GM19238 (cell line): Measurements from ENCODE around the gene NPM3.

Experiments
- DNase-seq: peaks from one replicate; pipeline ENCODE4 v3.0.0; 2011; ENCODE audit warnings: low spot score; ENCODE audit not compliant: insufficient read length

The NPM3 gene

DNA sequence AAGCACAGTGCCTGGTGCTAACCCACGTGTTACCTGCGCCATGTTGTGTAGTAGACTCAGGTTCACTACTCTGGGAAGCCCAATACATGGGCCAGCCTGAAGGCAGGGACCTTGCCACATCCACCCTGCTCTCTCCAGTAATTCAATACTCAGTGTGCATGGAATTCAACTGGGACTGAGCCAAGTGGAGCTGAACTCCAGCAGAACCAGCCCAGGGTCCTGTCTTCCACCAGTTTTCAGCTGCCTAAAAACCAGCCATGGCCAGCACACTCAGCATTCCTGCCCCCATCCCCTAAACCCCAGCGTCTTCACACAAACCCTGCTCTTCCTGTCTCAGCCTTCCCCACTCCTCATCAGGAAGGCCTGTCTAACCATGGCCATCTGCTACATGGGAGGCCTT, 22.7 kb downstream of the NPM3 start:
- DNase-seq: no peak

DNA sequence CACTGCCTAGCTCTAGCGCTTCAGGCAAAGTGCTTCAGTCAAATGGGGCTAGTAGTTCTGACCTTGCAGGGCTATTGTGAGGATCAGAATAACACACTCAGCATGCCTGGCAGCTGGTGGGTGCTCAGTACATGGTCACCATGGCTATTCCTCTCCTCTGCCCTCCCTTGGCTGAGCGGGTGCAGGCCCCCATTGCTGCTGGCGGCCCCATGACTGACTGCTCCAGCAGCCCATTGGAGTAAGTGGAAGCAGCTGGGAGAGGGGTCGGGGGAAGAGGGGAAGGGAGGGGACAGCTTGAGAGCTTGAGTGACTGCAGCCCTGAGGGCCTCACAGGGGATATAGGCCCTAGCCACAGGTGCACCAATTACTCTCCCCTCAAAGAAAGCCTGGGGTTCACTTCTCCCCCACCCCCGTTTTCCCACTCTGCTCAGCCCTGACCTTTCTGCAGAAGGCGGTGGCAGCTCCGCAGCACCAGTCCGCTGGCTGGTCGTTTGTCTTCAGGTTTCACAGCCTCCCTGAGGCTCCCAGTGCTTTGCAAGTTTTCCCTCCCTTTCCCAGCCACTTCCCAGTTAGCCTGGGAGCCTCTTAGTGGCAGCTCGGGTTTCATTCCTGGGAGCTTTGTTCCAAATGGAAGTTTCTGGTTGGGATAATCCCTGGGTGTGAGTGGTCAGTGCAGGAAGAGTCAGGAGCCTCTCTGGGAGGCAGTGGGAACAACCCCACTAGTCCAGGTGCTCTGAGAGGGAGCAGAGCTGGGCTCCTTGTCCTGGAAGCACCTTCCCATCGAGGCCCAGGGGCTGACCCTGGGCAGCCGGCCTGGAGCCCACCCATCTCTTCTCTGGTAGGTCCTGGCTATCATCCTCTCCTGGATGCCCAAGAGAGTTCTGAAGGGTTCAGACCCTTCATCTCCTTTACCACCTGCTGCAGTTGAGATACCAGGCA, 23.7 kb downstream of the NPM3 start:
- DNase-seq: no peak

DNA sequence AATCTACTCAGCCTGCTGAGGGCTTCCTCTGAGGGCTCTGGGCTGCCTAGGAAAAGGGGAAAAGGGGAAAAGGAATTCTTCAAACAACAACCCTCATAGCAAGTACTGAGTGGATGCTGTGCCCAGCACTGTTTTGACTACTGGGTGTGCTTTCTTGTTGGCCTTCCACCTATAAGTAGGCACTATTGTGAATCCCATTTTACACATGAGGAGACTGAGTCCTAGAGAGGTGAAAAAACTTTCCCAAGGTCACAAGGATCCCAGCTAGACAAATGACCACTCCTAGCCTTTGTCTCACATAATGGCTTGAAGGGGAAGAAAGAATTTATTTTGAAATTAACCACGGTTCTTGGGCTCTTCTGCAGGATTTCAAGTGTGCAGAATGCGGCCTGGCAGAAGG, 24.4 kb downstream of the NPM3 start:
- DNase-seq: no peak

DNA sequence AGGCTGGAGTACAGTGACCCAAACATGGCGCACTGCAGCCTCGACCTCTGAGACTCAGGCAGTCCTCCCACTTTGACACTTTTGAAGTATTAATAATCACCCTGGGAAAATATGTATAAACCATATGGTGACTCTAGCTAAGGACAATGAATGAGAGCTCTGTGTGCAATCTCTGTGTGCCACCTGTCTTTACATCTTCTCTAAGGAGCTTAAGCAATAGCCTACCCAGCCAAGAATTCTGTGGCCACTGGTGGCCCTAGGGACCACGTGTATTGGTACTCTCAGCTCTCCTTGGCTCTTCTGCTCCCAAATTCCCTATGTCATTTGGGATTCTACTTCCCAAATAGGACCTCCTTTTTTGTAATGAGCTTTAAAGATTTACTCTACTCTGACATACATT, 31.0 kb downstream of the NPM3 start:
- DNase-seq: no peak

DNA sequence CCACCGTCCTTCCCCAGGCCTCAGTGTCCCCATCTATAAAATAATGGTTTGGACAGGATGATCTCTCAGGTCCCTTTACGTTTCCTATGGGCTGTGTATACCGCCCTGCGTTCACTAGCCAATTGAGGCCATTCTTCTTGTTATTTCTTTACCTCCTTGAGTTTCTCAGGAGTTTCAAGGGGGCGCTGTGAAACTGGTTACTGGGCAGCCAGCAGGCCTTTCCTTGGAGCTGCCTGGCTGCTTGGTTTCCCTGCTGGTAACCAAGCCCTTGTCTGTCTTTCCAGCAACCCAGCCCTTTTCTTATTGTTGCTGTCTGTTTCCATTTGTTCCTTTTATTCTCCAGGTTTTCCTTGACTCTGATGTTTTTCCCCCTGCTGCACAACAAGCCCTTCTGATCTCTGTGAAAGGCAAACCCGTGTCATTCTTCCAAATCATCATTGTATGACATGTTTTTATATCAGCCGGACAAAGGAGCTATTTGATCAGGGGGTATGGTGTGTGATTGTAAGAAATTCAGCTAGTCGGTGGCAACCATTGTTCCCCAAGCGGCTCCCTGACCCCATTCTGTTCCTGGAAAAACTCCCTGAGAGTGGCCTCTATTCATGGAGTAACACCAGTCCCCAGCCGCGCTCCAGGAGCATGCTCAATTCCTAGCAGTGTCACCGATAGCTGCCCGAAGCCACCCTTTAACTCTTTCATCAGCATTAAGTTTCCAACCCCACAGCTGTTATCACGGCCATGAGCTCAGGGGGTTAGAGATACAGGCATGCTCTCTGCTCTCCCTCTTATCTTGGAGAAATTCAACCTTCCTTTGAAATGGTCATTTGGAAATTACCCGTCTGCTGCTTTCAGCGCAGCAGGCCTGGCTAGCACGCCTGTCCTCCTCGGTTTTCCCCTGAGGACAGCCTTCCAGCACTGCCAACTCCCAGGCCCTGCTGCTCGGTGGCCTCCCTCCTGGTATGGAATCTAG, 33.9 kb downstream of the NPM3 start:
- DNase-seq: no peak

DNA sequence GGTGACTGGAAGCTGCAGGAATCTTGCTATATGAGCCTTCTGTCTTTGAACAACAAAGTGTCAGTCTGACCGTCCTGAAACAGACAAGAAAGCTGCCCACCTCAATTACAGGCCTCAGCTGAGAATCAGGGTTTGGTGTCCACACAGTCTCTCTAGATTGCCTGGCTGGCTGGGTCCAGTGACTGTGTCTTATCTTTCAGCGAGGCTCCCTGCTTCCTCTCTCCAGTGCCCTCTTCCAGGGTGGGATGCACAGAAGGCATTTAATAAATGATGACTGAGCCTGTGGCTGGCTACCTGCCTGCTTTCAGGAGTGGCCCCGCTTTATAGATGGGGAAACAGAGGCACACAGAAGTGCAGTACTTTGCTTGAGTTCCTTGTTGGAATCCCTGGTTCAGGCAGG, 34.8 kb downstream of the NPM3 start:
- no peak for DNase-seq

DNA sequence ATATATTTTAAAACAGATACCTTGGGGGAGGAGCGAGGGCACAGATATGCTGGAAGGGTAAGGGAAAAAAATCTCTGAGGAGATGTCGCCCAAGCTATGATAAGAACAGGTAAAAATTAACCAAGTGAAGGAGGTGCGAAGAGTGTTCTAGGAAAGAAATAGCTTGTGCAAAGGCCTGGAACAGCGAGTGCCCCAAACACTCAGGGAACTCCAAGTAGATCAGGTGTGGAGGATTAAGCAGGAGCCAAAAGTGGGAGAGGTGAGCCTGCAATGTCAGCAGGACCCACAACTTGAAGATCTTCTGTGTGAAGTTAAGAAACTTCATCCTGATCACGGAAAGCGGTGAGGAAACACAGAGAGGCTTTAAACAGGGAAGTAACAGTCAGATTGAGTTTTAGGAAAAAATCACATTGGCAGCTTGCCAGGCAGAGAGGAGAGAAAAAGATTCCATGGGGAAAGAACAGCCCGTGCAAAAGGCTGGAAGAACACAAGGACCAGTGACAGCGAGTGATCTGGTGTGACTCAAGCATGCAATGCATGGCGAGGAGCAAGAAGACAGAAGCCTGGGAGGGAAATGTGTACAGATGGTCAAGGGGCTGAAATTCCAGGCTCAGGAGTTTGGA, 38.1 kb downstream of the NPM3 start:
- no peak for DNase-seq

DNA sequence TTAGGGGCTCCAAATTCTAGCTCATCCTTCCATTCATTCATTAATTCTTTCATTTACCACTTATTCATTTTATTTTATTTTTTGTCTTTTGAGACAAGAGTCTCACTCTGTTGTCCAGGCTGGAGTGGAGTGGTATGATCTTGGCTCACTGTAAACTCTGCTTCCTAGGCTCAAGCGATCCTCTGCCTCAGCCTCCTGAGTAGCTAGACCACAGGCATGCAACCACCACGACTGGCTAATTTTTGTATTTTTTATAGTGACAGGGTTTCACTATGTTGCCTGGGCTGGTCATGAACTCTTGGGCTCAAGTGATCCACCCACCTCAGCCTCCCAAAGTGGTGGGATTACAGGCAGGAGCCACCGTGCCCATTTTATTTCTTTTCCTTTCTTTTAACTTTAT, 39.0 kb downstream of the NPM3 start:
- DNase-seq: no peak

DNA sequence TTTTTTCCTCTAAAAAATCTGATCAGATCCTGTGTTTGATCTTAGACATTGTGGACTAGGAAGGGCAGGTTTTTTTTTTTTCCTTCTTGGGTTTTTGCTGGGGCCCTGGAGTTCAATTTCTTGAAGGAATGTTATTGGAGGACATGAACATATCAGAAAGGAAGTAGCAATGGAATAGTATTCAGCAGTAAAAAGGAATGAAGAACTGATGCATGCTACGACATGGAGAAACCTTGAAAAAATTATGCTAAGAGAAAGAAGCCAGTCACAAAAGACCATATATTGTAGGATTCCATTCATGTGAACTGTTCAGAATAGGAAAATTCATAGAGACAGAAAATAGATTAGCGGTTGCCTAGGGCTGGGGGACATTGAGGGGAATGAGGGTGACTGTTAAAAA, 41.3 kb downstream of the NPM3 start:
- DNase-seq: no peak

DNA sequence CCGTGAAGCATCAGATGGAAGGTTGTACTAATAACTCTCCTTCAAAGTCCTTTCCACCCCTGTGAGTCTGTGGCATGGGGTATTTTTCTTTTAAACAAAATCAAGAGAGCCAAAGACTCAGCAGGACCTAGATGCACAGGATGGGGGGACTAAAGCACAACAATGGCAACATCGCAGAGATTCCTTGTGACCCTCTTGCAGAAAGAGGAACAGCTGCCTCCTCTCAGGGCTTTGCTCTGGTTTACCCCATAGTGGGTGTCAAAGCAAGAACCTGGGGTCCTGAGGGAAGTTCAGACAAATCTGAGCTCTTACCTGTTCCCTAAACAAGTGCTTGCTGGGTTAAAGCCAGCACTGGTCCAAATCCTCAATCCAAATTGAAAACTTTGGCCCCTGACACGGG, 46.6 kb downstream of the NPM3 start:
- DNase-seq: no peak

DNA sequence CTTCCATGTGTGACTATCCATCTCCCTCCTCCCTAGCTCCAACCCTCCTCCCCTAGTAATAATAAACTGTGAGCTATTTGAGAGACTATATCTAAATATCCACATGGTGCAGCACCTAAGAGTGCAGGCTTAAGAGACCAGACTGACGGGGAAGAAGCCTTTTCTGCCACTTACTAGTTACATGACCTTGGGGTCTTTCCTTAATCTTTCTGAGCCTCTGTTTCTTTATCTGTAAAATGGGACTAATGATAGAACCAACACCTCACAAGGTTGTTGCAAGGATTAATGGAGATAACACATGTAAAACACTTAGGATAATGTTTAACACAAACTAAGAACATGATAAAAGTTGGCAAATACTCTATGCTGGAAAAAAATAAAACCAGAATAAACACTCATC, 51.1 kb downstream of the NPM3 start:
- DNase-seq: no peak
